Esophagus squamous epithelium (tissue), 5 donors: Measurements from ENCODE around the gene TMEM140. TPM values are rescaled to one million over a fixed set of nuclear protein-coding genes. Genes with fewer than 3 reads are reported as not detected.

ENCODE experiments used
- DNase-seq: peaks from one replicate; lab custom pipeline; 2025; lab: John Stamatoyannopoulos, UW
- H3K27ac ChIP-seq, 4 donors: fragments of 200-600 bp; sonication (generic); one replicate each; pipeline ENCODE4 v1.5.1; 2016 to 2019; ENCODE audit warnings: mild to moderate bottlenecking in 1 of 4
- H3K27me3 ChIP-seq, 4 donors: fragments of 200-600 bp; sonication (generic); 1 replicate in 3 of 4; 2 replicates in 1 of 4; pipeline versions ENCODE4 v1.5.1 to v1.6.0; 2017 to 2021; ENCODE audit warnings: antibody characterized with exemption in 1 of 4
- H3K36me3 ChIP-seq, 3 donors: fragments of 200-600 bp; sonication (generic); one replicate each; pipeline ENCODE4 v1.5.1; 2016 to 2019
- H3K4me1 ChIP-seq, 3 donors: fragments of 200-600 bp; sonication (generic); one replicate each; pipeline ENCODE4 v1.5.1; 2017 to 2019
- H3K4me3 ChIP-seq, 4 donors: fragments of 200-600 bp; sonication (generic); 1 replicate in 3 of 4; 2 replicates in 1 of 4; pipeline ENCODE4 v1.5.1; 2016 to 2019; ENCODE audit warnings: mild to moderate bottlenecking in 2 of 4, moderate library complexity in 1 of 4
- H3K9me3 ChIP-seq, 3 donors: fragments of 200-600 bp; sonication (generic); one replicate each; pipeline ENCODE4 v1.5.1; 2016 to 2019
- CTCF ChIP-seq, 6 experiments: fragments of 450-650 bp in 4 of 6; fragments of 200-600 bp in 2 of 6; sonication (generic) in 2 of 6; IDR thresholded peaks; one replicate each; pipeline ENCODE4 v1.5.1; 2016 to 2019; ENCODE audit warnings: antibody characterized with exemption in 6 of 6, mild to moderate bottlenecking in 4 of 6, moderate library complexity in 4 of 6
- POLR2A ChIP-seq, 4 donors: fragments of 450-650 bp; IDR thresholded peaks; one replicate each; pipeline ENCODE4 v1.6.1; 2017; ENCODE audit warnings: antibody characterized with exemption in 4 of 4, mild to moderate bottlenecking in 4 of 4, moderate library complexity in 3 of 4
- WGBS, 2 donors: methylation state at CpG; one replicate each; pipeline ENCODE4 v1.1.5; 2018; 5-methylcytosine and 5-hydroxymethylcytosine counted together
- intact Hi-C: fragments of 100-400 bp; cut with DNase I; formaldehyde crosslinking; loops from one replicate; pipeline ENCODE4 v1.15.0; 2022
- total RNA-seq, 4 donors: library from RNA; depleted of rRNA; stranded (reverse); fragments of >200 nt; gene quantifications; one replicate each; pipeline ENCODE4 v1.1.0, GENCODE V29; 2016
- donor health status: DM: yes; HTN: yes; CAD: no.

The TMEM140 gene
- total RNA-seq, result 1 to 10 TPM in 3 of 4 donors, under 1 TPM in 1; 0.57 to 9.5 (median 5.2) TPM

- Histone ChIP-seq H3K4me1 (peaks cover 10 to 50% (median 18%) of the 10 kb centered on the region in 3 donors), H3K36me3 (no peaks in the 10 kb centered on the region), H3K27ac (peak within 1 kb of the TSS; percentile 86 to 97 (median 91)), H3K4me3 (peak within 1 kb of the TSS; percentile 29 to 74 (median 49)), H3K27me3 (no peaks in the 10 kb centered on the region), H3K9me3 (no peaks in the 10 kb centered on the region)
- 8 to 15% methylated on average over 13 of the region's 13 CpGs for WGBS, 2 donors
- TF ChIP-seq POLR2A (IDR thresholded peaks at IDR 0.05) (peak in 2 of 4 donors; percentile 43 to 87), CTCF (IDR thresholded peaks at IDR 0.05) (peak in 3 of 6 experiments; percentile 9 to 20 (median 10))
- DNase-seq, result no peak
- intact Hi-C loops, result no loop called here
Observed at GRCh38 chr7:135147899-135148721, at the start of gene TMEM140. Gene TMEM140, plus strand, starts transcription at chr7:135148072. Its CDS starts 16,370 bp downstream, at chr7:135164442.

GRCh38 chr7:135098391-135098790 is 49.5 kb upstream of the TMEM140 start:
- intact Hi-C loops, result no loop called here
- Histone ChIP-seq H3K27me3 (peaks cover 0 to 10% (median 0%) of the 10 kb centered on the region in 4 donors), H3K4me1 (no peaks in the 10 kb centered on the region), H3K9me3 (no peaks in the 10 kb centered on the region), H3K36me3 (no peaks in the 10 kb centered on the region), H3K4me3 (no peak overlapping the region), H3K27ac (no peak overlapping the region)
- DNase-seq, result no peak
- 45 to 61% methylated on average over 3 of the region's 3 CpGs for WGBS, 2 donors
- TF ChIP-seq POLR2A (IDR thresholded peaks at IDR 0.05) (no peak), CTCF (IDR thresholded peaks at IDR 0.05) (no peak)

GRCh38 chr7:135100856-135101255 is 47.0 kb upstream of the TMEM140 start:
- no peak for DNase-seq
- Histone ChIP-seq H3K4me3 (no peak overlapping the region), H3K9me3 (no peaks in the 10 kb centered on the region), H3K27ac (no peak overlapping the region), H3K36me3 (no peaks in the 10 kb centered on the region), H3K27me3 (no peaks in the 10 kb centered on the region), H3K4me1 (no peaks in the 10 kb centered on the region)
- intact Hi-C loops, result no loop called here
- no peak for TF ChIP-seq POLR2A (IDR thresholded peaks at IDR 0.05)

- Histone ChIP-seq H3K36me3 (no peaks in the 10 kb centered on the region), H3K4me1 (no peaks in the 10 kb centered on the region), H3K27ac (no peak overlapping the region), H3K27me3 (no peaks in the 10 kb centered on the region), H3K9me3 (no peaks in the 10 kb centered on the region), H3K4me3 (no peak overlapping the region)
- DNase-seq, result no peak
- intact Hi-C loops, result no loop called here
- TF ChIP-seq CTCF (IDR thresholded peaks at IDR 0.05) (no peak), POLR2A (IDR thresholded peaks at IDR 0.05) (no peak)
Observed at GRCh38 chr7:135102372-135102771, 45.5 kb upstream of the TMEM140 start.

GRCh38 chr7:135109562-135109961 is 38.3 kb upstream of the TMEM140 start:
- Histone ChIP-seq H3K27ac (no peak overlapping the region), H3K27me3 (no peaks in the 10 kb centered on the region), H3K36me3 (no peaks in the 10 kb centered on the region), H3K4me1 (no peaks in the 10 kb centered on the region), H3K4me3 (no peak overlapping the region), H3K9me3 (no peaks in the 10 kb centered on the region)
- intact Hi-C loops, result no loop called here
- TF ChIP-seq POLR2A (IDR thresholded peaks at IDR 0.05) (no peak), CTCF (IDR thresholded peaks at IDR 0.05) (no peak)
- DNase-seq, result no peak
- WGBS, 2 donors, result 80 to 92% methylated on average over 2 to 4 of the region's 4 CpGs
